Spleen (tissue), 11 donors: ENCODE data around the gene DAZL. TPM values are rescaled to one million over a fixed set of nuclear protein-coding genes. Genes with fewer than 3 reads are reported as not detected.

Experiments used
- DNase-seq: peaks from one replicate; pipeline ENCODE4 v3.0.0-alpha.2; 2020
- H3K27ac ChIP-seq, 8 donors: fragments of 200-600 bp; sonication (generic) in 7 of 8; 1 replicate in 4 of 8; 2 replicates in 4 of 8; pipeline versions ENCODE4 v1.5.0 to v1.8.0; 2016 to 2021; ENCODE audit warnings: inconsistent platforms in 4 of 8, mild to moderate bottlenecking in 4 of 8, moderate library complexity in 1 of 8
- H3K27me3 ChIP-seq, 7 donors: fragments of 200-600 bp; sonication (generic) in 6 of 7; replicated peaks in 1 of 7; 1 replicate in 4 of 7; 2 replicates in 3 of 7; pipeline versions ENCODE4 v1.5.0 to v1.8.0; 2016 to 2021; ENCODE audit warnings: inconsistent platforms in 3 of 7, mild to moderate bottlenecking in 1 of 7
- H3K36me3 ChIP-seq, 6 donors: fragments of 200-600 bp; sonication (generic) in 5 of 6; 1 replicate in 4 of 6; 2 replicates in 2 of 6; pipeline versions ENCODE4 v1.5.0 to v1.8.0; 2016 to 2021; ENCODE audit warnings: inconsistent platforms in 2 of 6
- H3K4me1 ChIP-seq, 6 donors: fragments of 200-600 bp; sonication (generic) in 5 of 6; 1 replicate in 3 of 6; 2 replicates in 3 of 6; pipeline versions ENCODE4 v1.5.0 to v1.8.0; 2016 to 2021; ENCODE audit warnings: inconsistent platforms in 3 of 6
- H3K4me3 ChIP-seq, 8 donors: fragments of 200-600 bp; sonication (generic) in 7 of 8; 1 replicate in 4 of 8; 2 replicates in 4 of 8; pipeline versions ENCODE4 v1.5.0 to v1.8.0; 2016 to 2021; ENCODE audit warnings: inconsistent platforms in 4 of 8, mild to moderate bottlenecking in 4 of 8, moderate library complexity in 2 of 8
- H3K9me3 ChIP-seq, 8 donors: fragments of 200-600 bp; sonication (generic) in 7 of 8; 1 replicate in 4 of 8; 2 replicates in 4 of 8; pipeline versions ENCODE4 v1.5.0 to v1.8.0; 2016 to 2021; ENCODE audit warnings: inconsistent platforms in 4 of 8
- POLR2A ChIP-seq, 3 donors: fragments of 450-650 bp; IDR thresholded peaks; one replicate each; pipeline ENCODE4 v1.5.1; 2017; ENCODE audit warnings: antibody characterized with exemption in 3 of 3, mild to moderate bottlenecking in 1 of 3
- POLR2AphosphoS5 ChIP-seq, 3 donors: sonication (generic); formaldehyde crosslinking; IDR thresholded peaks; one replicate each; pipeline ENCODE4 v1.5.1; 2017; ENCODE audit warnings: antibody characterized with exemption in 3 of 3
- WGBS, 5 donors: extraction: QIAGEN DNeasy Blood & Tissue Kit in 3 of 5; methylation state at CpG; one replicate each; pipeline versions ENCODE4 v1.1.5 to v1.1.7; 2013 to 2018; 5-methylcytosine and 5-hydroxymethylcytosine counted together
- intact Hi-C: fragments of 100-400 bp; cut with DNase I; formaldehyde crosslinking; loops from one replicate; pipeline ENCODE4 v1.15.0; 2023; ENCODE audit warnings: low total_unique reads
- polyA plus RNA-seq, 3 donors: library from polyadenylated mRNA; stranded (reverse); fragments of 200-250 nt; gene quantifications; one replicate each; pipeline ENCODE4 v1.2.1, GENCODE V29; 2013
- total RNA-seq, 7 donors: library from RNA; depleted of rRNA in 3 of 7; stranded (reverse); fragments of >200 nt in 3 of 7; fragmentation: NEBNext Ultra II Directional in 4 of 7; extraction: Animal tissue kit (Norgen Biotek cat#: 25700) in 4 of 7; gene quantifications; one replicate each; pipeline versions ENCODE4 v1.1.0 to v1.2.1, GENCODE V29; 2016 to 2021
- TF ChIP-seq, protein P1 (sequence below), 11 experiments: fragments of 200-600 bp in 7 of 11; fragments of 450-650 bp in 4 of 11; sonication (generic) in 4 of 11; IDR thresholded peaks in 8 of 11; conservative IDR thresholded peaks in 3 of 11; 1 replicate in 7 of 11; 2 replicates in 4 of 11; pipeline versions ENCODE4 v1.4.0 to v1.8.0; 2016 to 2021; ENCODE audit warnings: antibody characterized with exemption in 11 of 11, inconsistent platforms in 4 of 11, mild to moderate bottlenecking in 1 of 11
- donor health status: healthy with polysubstance abuse.
- donor health status: DM: no; HTN: no; CAD: no; lungs with moderate emphysema.
- donor health status: DM: no; HTN: no; CAD: no.
- donor health status: Bipolar disorder and iron deficiency.
- donor health status: healthy.
- donor health status: DM: no; HTN: no; CAD: no.
- donor health status: DM: yes; HTN: yes; CAD: no.

DAZL gene
- total and polyA plus RNA-seq, 10 donors = 0.04 to 0.51 (median 0.30) TPM; not detected in 5

DNA sequence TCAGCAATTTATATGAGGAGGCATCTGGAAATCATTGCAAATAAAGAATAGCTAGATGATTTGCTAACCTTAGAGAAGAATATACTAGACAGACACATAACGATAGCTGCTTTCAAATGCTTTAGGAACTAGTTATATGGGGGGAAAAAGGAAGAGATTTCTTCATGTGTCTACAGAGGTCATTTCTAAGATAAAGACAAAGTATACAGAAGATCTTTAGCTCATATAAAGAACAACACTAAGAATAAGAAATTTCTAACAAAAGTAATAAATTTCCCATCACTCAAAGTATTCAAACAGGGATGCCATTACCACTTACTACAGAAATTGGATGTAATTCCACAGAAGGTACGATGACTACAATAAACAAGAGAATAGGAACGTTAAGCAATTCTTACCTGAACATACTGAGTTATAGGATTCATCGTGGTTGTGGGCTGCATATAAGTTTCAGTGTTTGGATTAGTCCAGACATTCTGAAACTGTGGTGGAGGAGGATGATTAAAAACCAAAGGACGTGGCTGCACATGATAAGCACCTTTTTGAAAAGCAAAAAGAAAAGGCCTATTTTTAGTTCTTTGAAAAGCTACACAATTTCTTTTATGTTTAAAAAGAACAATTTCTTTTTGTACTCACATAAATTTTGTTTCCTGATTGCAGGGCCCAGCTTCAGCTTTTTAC is 8.7 kb downstream of the DAZL start:
- H3K4me3 ChIP-seq = no peak overlapping the region
- H3K36me3 ChIP-seq = no peaks in the 10 kb centered on the region
- no peak for TF ChIP-seq POLR2A (IDR thresholded peaks at IDR 0.05)
- no peak for TF ChIP-seq POLR2AphosphoS5 (IDR thresholded peaks at IDR 0.05)
- TF ChIP-seq, protein P1, sequence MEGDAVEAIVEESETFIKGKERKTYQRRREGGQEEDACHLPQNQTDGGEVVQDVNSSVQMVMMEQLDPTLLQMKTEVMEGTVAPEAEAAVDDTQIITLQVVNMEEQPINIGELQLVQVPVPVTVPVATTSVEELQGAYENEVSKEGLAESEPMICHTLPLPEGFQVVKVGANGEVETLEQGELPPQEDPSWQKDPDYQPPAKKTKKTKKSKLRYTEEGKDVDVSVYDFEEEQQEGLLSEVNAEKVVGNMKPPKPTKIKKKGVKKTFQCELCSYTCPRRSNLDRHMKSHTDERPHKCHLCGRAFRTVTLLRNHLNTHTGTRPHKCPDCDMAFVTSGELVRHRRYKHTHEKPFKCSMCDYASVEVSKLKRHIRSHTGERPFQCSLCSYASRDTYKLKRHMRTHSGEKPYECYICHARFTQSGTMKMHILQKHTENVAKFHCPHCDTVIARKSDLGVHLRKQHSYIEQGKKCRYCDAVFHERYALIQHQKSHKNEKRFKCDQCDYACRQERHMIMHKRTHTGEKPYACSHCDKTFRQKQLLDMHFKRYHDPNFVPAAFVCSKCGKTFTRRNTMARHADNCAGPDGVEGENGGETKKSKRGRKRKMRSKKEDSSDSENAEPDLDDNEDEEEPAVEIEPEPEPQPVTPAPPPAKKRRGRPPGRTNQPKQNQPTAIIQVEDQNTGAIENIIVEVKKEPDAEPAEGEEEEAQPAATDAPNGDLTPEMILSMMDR (IDR thresholded peaks at IDR 0.05 in 8 of 11, conservative IDR thresholded peaks at IDR 0.05 in 3 of 11) = no peak
- intact Hi-C loops = no loop called here
- H3K9me3 ChIP-seq = no peaks in the 10 kb centered on the region
- H3K27ac ChIP-seq = no peak overlapping the region
- WGBS, 5 donors = 71 to 78% (median 77%) methylated on average over 5 of the region's 5 CpGs
- no peak for DNase-seq
- H3K4me1 ChIP-seq = peaks cover 0 to 7% (median 0%) of the 10 kb centered on the region in 6 donors
- no peaks in the 10 kb centered on the region for H3K27me3 ChIP-seq

DNA sequence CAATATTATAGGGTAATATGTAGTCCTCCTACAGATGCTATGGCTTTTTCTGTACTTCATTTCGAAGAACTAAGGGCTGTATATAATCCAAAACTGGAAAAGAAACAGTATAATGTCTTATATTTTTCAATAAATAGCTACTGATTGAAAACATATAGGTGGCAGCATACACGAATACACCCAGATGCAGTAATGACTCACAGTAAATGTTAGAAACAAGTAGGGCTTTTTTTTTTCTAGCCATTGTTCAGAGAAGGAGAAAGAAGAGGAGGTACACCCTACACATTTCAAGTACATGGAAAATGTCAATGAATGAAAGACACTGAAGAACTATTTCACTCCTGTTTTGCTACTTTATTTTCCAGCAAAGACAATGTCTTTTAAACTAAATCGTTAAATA is 9.4 kb downstream of the DAZL start:
- WGBS, 5 donors = 69 to 85% (median 78%) methylated on average over 3 of the region's 3 CpGs
- Histone ChIP-seq H3K4me3 (no peak overlapping the region), H3K27ac (no peak overlapping the region), H3K27me3 (no peaks in the 10 kb centered on the region), H3K4me1 (no peaks in the 10 kb centered on the region), H3K36me3 (no peaks in the 10 kb centered on the region), H3K9me3 (no peaks in the 10 kb centered on the region)
- intact Hi-C loops = no loop called here
- no peak for DNase-seq
- no peak for TF ChIP-seq POLR2A (IDR thresholded peaks at IDR 0.05)
- no peak for TF ChIP-seq POLR2AphosphoS5 (IDR thresholded peaks at IDR 0.05)
- TF ChIP-seq, protein P1 (IDR thresholded peaks at IDR 0.05 in 8 of 11, conservative IDR thresholded peaks at IDR 0.05 in 3 of 11) = no peak

DNA sequence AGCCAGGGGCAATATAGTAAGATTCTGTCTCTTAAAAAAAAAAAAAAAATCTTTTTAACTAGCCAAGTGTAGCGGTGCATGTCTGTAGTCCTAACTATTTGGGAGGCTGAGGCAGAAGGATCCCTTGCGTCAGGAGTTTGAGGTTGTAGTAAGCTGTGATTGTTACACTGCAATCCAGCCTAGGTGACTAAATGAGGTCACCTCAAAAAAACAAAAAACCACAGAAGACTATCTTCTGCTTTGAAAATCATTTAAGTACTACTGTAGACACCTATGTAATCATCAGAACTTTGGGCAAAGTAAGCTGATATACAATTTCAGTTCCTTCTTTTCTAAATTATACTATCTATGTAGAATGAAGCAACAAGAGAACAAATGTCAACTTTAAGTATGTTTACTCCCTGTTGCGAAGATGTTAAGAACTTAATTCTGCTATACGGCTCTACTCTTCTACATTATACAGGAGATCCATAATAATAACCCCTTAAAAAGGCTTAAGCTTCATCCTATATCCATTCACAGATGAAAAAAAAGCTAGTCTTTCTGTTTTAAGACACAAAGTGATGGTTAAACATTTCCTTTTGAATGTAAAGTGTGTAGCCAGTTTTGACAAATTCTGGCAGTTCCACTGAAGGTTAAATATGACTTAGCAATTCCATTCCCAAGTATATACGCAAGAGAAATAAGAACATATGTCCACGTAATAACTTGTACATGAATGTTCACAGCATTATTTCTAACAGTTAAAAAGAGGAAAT is 15.2 kb downstream of the DAZL start:
- Histone ChIP-seq H3K4me3 (no peak overlapping the region), H3K9me3 (no peaks in the 10 kb centered on the region), H3K36me3 (no peaks in the 10 kb centered on the region), H3K4me1 (peaks cover 0 to 5% (median 0%) of the 10 kb centered on the region in 6 donors), H3K27ac (no peak overlapping the region), H3K27me3 (no peaks in the 10 kb centered on the region)
- TF ChIP-seq, protein P1 (IDR thresholded peaks at IDR 0.05 in 8 of 11, conservative IDR thresholded peaks at IDR 0.05 in 3 of 11) = no peak
- no peak for TF ChIP-seq POLR2A (IDR thresholded peaks at IDR 0.05)
- TF ChIP-seq POLR2AphosphoS5 (IDR thresholded peaks at IDR 0.05) = no peak
- intact Hi-C loops = no loop called here
- WGBS, 5 donors = 77 to 83% (median 81%) methylated on average over 6 of the region's 6 CpGs
- DNase-seq = no peak

DNA sequence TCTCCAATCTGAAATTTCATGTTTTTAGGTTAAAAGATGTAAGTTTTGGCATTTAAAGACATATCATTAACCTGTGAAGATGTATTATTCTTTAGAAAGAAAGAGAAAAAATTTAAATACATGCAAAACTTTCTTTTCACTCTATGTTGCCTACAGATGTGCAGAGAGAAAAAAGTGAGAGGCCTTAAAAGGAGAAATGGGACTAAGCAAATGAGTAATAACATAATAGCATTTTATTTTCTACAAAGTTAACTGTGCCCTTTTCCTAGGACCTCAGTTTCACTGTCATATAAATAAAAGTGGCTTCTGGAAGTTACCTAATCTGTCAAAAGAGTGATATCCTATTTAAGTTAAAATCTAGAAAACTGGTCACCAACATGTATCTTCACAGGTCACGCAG is 16.1 kb downstream of the DAZL start:
- Histone ChIP-seq H3K9me3 (no peaks in the 10 kb centered on the region), H3K4me1 (peaks cover 0 to 5% (median 0%) of the 10 kb centered on the region in 6 donors), H3K36me3 (no peaks in the 10 kb centered on the region), H3K27ac (no peak overlapping the region), H3K4me3 (no peak overlapping the region), H3K27me3 (no peaks in the 10 kb centered on the region)
- no peak for TF ChIP-seq POLR2AphosphoS5 (IDR thresholded peaks at IDR 0.05)
- 94 to 98% (median 96%) methylated on average over 1 of the region's 1 CpG for WGBS, 5 donors
- intact Hi-C loops = no loop called here
- no peak for DNase-seq
